ENCODE measurements around the gene ASXL2.

The ASXL2 gene

DNA sequence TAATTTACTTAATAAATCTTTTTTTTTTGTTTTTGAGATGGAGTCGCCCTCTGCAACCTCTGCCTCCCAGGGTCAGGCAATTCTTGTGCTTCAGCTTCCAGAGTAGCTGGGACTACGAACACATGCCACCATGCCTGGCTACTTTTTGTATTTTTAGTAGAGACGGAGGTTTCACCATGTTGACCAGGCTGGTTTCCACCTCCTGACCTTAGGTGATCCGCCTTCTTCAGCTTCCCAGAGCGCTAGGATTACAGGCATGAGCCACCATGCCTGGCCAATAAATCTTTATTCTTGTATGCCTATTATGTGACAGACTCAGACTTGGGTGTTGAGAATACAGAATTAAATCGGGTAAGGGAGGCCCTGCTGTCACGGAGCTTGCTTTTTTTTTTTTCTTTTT lies 16.7 kb upstream of the ASXL2 start:
- TF ChIP-seq, protein P1, sequence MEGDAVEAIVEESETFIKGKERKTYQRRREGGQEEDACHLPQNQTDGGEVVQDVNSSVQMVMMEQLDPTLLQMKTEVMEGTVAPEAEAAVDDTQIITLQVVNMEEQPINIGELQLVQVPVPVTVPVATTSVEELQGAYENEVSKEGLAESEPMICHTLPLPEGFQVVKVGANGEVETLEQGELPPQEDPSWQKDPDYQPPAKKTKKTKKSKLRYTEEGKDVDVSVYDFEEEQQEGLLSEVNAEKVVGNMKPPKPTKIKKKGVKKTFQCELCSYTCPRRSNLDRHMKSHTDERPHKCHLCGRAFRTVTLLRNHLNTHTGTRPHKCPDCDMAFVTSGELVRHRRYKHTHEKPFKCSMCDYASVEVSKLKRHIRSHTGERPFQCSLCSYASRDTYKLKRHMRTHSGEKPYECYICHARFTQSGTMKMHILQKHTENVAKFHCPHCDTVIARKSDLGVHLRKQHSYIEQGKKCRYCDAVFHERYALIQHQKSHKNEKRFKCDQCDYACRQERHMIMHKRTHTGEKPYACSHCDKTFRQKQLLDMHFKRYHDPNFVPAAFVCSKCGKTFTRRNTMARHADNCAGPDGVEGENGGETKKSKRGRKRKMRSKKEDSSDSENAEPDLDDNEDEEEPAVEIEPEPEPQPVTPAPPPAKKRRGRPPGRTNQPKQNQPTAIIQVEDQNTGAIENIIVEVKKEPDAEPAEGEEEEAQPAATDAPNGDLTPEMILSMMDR (IDR thresholded peaks at IDR 0.05; ENCODE audit: low read depth, low read length): no peak
- DNase-seq (ENCODE audit: extremely low read depth, low read depth): no peak

DNA sequence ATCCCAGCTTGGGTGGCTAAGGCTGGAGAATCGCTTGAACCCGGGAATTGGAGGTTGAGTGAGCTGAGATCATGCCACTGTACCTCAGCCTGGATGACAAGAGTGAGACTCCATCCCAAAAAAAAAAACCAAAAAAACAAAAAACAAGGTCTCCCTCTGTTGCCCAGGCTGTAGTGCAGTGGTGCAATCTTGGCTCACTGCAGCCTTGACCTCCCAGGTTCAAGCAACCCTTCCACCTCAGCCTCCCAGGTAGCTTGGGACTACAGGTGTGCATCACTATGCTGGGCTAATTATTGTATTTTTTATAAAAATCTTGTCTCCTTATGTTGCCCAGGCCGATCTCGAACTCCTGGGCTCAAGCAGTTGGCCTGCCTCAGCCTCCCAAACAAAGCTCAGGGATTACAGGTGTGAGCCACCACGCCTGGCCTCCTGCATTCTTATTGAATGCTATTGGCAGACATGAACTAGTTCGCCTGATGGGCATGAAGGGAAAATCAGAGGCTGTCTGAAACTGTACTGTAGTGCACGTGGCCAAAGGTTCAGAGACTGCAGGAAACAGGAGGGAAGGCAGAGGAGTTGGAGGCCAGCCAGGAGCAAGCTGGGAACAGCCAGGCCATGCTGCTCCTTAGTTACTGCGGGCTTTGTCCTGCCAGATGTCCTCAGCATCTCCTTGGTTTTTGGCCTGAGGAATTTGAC lies 16.0 kb upstream of the ASXL2 start:
- no peak for DNase-seq (ENCODE audit: extremely low read depth, low read depth)
- TF ChIP-seq, protein P1 (IDR thresholded peaks at IDR 0.05; ENCODE audit: low read depth, low read length): no peak

DNA sequence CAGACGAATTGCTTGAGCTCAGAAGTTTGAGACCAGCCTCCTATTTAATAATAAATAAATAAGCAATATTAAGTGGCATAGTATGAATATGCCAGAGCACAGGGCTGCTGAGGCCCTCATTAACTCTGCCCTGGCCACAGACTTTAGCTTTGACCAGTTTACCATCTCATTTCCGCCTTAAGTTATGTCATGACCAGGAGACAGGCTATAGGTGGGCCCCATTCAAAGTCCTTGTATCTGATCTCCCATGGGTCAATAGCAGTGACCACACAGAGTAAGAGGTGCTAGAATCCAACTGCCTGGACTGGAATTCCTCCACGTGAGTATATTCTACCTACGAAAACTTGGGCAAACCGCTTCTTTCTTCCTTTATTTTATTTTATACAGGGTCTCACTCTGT lies 13.4 kb upstream of the ASXL2 start:
- no peak for DNase-seq (ENCODE audit: extremely low read depth, low read depth)
- TF ChIP-seq, protein P1 (IDR thresholded peaks at IDR 0.05; ENCODE audit: low read depth, low read length): no peak

DNA sequence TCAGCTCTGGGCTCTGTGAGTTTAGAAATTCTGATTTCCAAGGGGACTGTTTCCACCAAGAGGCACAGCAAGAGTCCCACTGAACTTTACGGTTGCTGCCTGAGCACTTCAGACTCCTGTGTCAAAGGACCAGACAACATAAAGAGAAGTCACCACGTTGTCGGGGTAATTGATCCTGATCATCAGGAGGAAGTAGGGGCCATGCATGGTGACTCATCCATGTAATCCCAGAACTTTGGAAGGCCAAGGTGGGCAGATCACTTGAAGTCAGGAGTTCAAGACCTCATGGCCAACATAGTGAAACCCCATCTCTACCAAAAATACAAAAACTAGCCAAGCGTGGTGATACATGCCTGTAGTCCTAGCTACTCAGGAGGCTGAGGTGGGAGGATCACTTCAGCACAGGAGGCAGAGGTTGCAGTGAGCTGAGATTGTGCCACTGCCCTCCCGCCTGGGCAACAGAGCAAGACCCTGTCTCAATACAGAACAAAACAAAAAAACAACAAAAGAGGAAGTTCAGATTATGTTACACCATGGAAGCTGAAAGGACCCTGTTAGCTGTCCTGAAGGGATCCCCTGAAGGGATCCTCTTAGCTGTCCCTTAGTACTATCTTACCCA lies 9.4 kb upstream of the ASXL2 start:
- no peak for DNase-seq (ENCODE audit: extremely low read depth, low read depth)
- TF ChIP-seq, protein P1 (IDR thresholded peaks at IDR 0.05; ENCODE audit: low read depth, low read length): no peak

GRCh38 chr2:25885933-25886332 lies 7.6 kb upstream of the ASXL2 start:
- no peak for DNase-seq (ENCODE audit: extremely low read depth, low read depth)

GRCh38 chr2:25881764-25882163 lies 3.5 kb upstream of the ASXL2 start:
- TF ChIP-seq, protein P1 (IDR thresholded peaks at IDR 0.05; ENCODE audit: low read depth, low read length): no peak
- no peak for DNase-seq (ENCODE audit: extremely low read depth, low read depth)

More at GRCh38 chr2:25885933-25886332, 7.6 kb upstream of the ASXL2 start:
- TF ChIP-seq, protein P1 (IDR thresholded peaks at IDR 0.05; ENCODE audit: low read depth, low read length): no peak

- TF ChIP-seq, protein P1 (IDR thresholded peaks at IDR 0.05; ENCODE audit: low read depth, low read length): no peak
- no peak for DNase-seq (ENCODE audit: extremely low read depth, low read depth)
These were observed 945 bp upstream of the ASXL2 start for GRCh38 chr2:25879133-25879730.

Measured in AG09319 (cell line).